GM12878 (cell line): ENCODE data around the gene ZCCHC17. TPM values are rescaled to one million over a fixed set of nuclear protein-coding genes. Genes with fewer than 3 reads are reported as not detected.

Experiments
- BHLHE40 ChIP-seq, 2 experiments: fragments of 450-650 bp in 1 of 2; IDR thresholded peaks; 2 replicates each; pipeline ENCODE4 v1.6.1; 2011 to 2017; ENCODE audit warnings: low read depth in 2 of 2, borderline replicate concordance in 1 of 2, improper control_type of control experiment in 1 of 2, low read length in 1 of 2, mild to moderate bottlenecking in 1 of 2
- CEBPZ ChIP-seq: fragments of 150-350 bp; IDR thresholded peaks from 2 replicates; pipeline ENCODE4 v1.6.1; 2016; ENCODE audit warnings: low read depth, low read length
- E2F8 ChIP-seq: fragments of 450-650 bp; IDR thresholded peaks from 2 replicates; pipeline ENCODE4 v1.6.1; 2018; ENCODE audit warnings: mild to moderate bottlenecking, low read depth, moderate library complexity; ENCODE audit not compliant: partially characterized antibody
- ETV6 ChIP-seq, 2 experiments: fragments of 450-650 bp in 1 of 2; IDR thresholded peaks in 1 of 2; conservative IDR thresholded peaks in 1 of 2; 2 replicates each; pipeline ENCODE4 v1.6.1; 2014; ENCODE audit warnings: antibody characterized with exemption in 1 of 2, borderline replicate concordance in 1 of 2, low read depth in 1 of 2, mild to moderate bottlenecking in 1 of 2, moderate library complexity in 1 of 2
- HCFC1 ChIP-seq: fragments of 150-350 bp; IDR thresholded peaks from 2 replicates; pipeline ENCODE4 v1.6.1; 2014; ENCODE audit warnings: low read length
- IRF3 ChIP-seq: fragments of 450-650 bp; IDR thresholded peaks from 2 replicates; pipeline ENCODE4 v1.6.1; 2014; ENCODE audit warnings: mild to moderate bottlenecking
- KAT2A ChIP-seq: conservative IDR thresholded peaks from 2 replicates; pipeline ENCODE4 v1.6.1; 2011; ENCODE audit warnings: low read depth, low read length; ENCODE audit not compliant: control insufficient read depth
- MLLT1 ChIP-seq: fragments of 450-650 bp; IDR thresholded peaks from 2 replicates; pipeline ENCODE4 v1.6.1; 2016; ENCODE audit warnings: mild to moderate bottlenecking
- RCOR1 ChIP-seq: conservative IDR thresholded peaks from 2 replicates; pipeline ENCODE4 v1.6.1; 2012; ENCODE audit warnings: low read depth, low read length, improper control_type of control experiment
- SMARCA5 ChIP-seq: fragments of 450-650 bp; IDR thresholded peaks from 2 replicates; pipeline ENCODE4 v1.6.1; 2017; ENCODE audit warnings: mild to moderate bottlenecking
- TAF1 ChIP-seq: IDR thresholded peaks from 2 replicates; pipeline ENCODE4 v1.6.1; 2011; ENCODE audit warnings: mild to moderate bottlenecking, low read depth, low read length, borderline replicate concordance
- ZBTB11 ChIP-seq: fragments of 450-650 bp; formaldehyde crosslinking; IDR thresholded peaks from 2 replicates; pipeline ENCODE4 v1.5.0; 2022; ENCODE audit warnings: mild to moderate bottlenecking, missing genetic modification characterization
- ZNF24 ChIP-seq: fragments of 450-650 bp; IDR thresholded peaks from 2 replicates; pipeline ENCODE4 v1.6.1; 2017; ENCODE audit warnings: antibody characterized with exemption, mild to moderate bottlenecking
- polyA plus RNA-seq, 11 experiments: library from polyadenylated mRNA; depleted of rRNA in 4 of 11; unstranded in 6 of 11; stranded (reverse) in 5 of 11; fragments of >200 nt; fragmentation: Nextera tagmentation in 4 of 11; fragmentation: Illumina TruSeq in 1 of 11; extraction: Ambion mirVana in 4 of 11; extraction: Trizol in 1 of 11; gene quantifications; 1 replicate in 1 of 11; 2 replicates in 10 of 11; pipeline versions ENCODE4 v1.2.1 to v1.2.3, GENCODE V29; 2011 to 2016; ENCODE audit warnings: inconsistent platforms in 2 of 11, missing spikeins in 2 of 11, low read depth in 1 of 11
- total RNA-seq, 4 experiments: library from RNA; depleted of rRNA in 3 of 4; stranded (reverse); fragments of >200 nt in 3 of 4; fragmentation: Illumina TruSeq in 1 of 4; extraction: Trizol in 1 of 4; gene quantifications; 2 replicates each; pipeline versions ENCODE4 v1.2.1 to v1.2.3, GENCODE V29; 2013 to 2021

The ZCCHC17 gene
- total and polyA plus RNA-seq, 10 of the 15 experiments (the other 5 are each of a cell fraction or from before 2014, with no cell fraction given): 22.3 to 86.3 (median 47.0) TPM

- TF ChIP-seq ETV6 (conservative IDR thresholded peaks at IDR 0.05 in 1 of 2, IDR thresholded peaks at IDR 0.05 in 1 of 2; ENCODE audit: borderline replicate concordance in 1 of 2, low read depth in 1 of 2): no peak
- no peak for TF ChIP-seq TAF1
- TF ChIP-seq CEBPZ: no peak
- no peak for TF ChIP-seq KAT2A
- TF ChIP-seq HCFC1: no peak
- TF ChIP-seq IRF3: no peak
- no peak for TF ChIP-seq ZNF24
- TF ChIP-seq E2F8: no peak
- no peak for TF ChIP-seq RCOR1
- TF ChIP-seq SMARCA5: no peak
- no peak for TF ChIP-seq ZBTB11 (CRISPR knock-in tag)
- TF ChIP-seq BHLHE40 (IDR thresholded peaks at IDR 0.05; ENCODE audit: borderline replicate concordance in 1 of 2, low read depth in 2 of 2, low read length in 1 of 2): no peak
- no peak for TF ChIP-seq MLLT1
Measured at GRCh38 chr1:31377364-31377863, 80.6 kb downstream of the ZCCHC17 start (continued).
